Astrocyte (in vitro differentiated cells and primary cell): ENCODE results near the gene CYP4F8. TPM values are rescaled to one million over a fixed set of nuclear protein-coding genes. Genes with fewer than 3 reads are reported as not detected.

ENCODE experiments used
- DNase-seq: peaks from one replicate; pipeline ENCODE4 v3.0.0-alpha.2; 2010; ENCODE audit warnings: low read depth
- FAIRE-seq: peaks from 2 replicates; lab custom pipeline; 2011; peaks lifted over from hg19 to GRCh38; lab: Jason Lieb, UNC
- H2AFZ ChIP-seq: 2 replicates; pipeline ENCODE4 v1.6.0; 2012; ENCODE audit warnings: low read depth, low read length, inconsistent platforms
- H3K27ac ChIP-seq: 2 replicates; pipeline ENCODE4 v1.5.1; 2011; ENCODE audit warnings: low read depth, low read length, inconsistent platforms
- H3K27me3 ChIP-seq: 2 replicates; pipeline ENCODE4 v1.6.0; 2011; ENCODE audit warnings: low read length, inconsistent platforms; ENCODE audit not compliant: insufficient read depth
- H3K36me3 ChIP-seq: 2 replicates; pipeline ENCODE4 v1.5.1; 2011; ENCODE audit warnings: low read length, inconsistent platforms; ENCODE audit not compliant: insufficient read depth
- H3K4me1 ChIP-seq: 2 replicates; pipeline ENCODE4 v1.5.1; 2011; ENCODE audit warnings: low read length, inconsistent platforms; ENCODE audit not compliant: insufficient read depth
- H3K4me2 ChIP-seq: 2 replicates; pipeline ENCODE4 v1.6.0; 2012; ENCODE audit warnings: low read length, inconsistent platforms
- H3K4me3 ChIP-seq: 2 replicates; pipeline ENCODE4 v1.5.1; 2011; ENCODE audit warnings: low read depth, mild to moderate bottlenecking, low read length, inconsistent platforms; ENCODE audit not compliant: insufficient read depth
- H3K79me2 ChIP-seq: 2 replicates; pipeline ENCODE4 v1.6.0; 2012; ENCODE audit warnings: mild to moderate bottlenecking, low read length, inconsistent platforms; ENCODE audit not compliant: insufficient read depth
- H3K9ac ChIP-seq: 2 replicates; pipeline ENCODE4 v1.6.0; 2012; ENCODE audit warnings: mild to moderate bottlenecking, low read length, inconsistent platforms
- H3K9me3 ChIP-seq: 2 replicates; pipeline ENCODE4 v1.5.1; 2012; ENCODE audit warnings: low read depth, mild to moderate bottlenecking, low read length, inconsistent platforms; ENCODE audit not compliant: insufficient read depth
- H4K20me1 ChIP-seq: 2 replicates; pipeline ENCODE4 v1.6.0; 2012; ENCODE audit warnings: low read length, inconsistent platforms; ENCODE audit not compliant: insufficient read depth
- H3K27ac Mint-ChIP-seq: one replicate; pipeline ENCODE4 v1.8.0; 2021; ENCODE audit warnings: mild to moderate bottlenecking, mixed read lengths; ENCODE audit not compliant: unreplicated experiment
- H3K27me3 Mint-ChIP-seq: one replicate; pipeline ENCODE4 v1.8.0; 2021; ENCODE audit warnings: low read depth, mixed read lengths; ENCODE audit not compliant: unreplicated experiment
- H3K36me3 Mint-ChIP-seq: one replicate; pipeline ENCODE4 v1.8.0; 2021; ENCODE audit warnings: low read depth, mixed read lengths; ENCODE audit not compliant: unreplicated experiment
- H3K4me1 Mint-ChIP-seq: one replicate; pipeline ENCODE4 v1.8.0; 2021; ENCODE audit warnings: low read depth, mixed read lengths; ENCODE audit not compliant: unreplicated experiment
- H3K4me3 Mint-ChIP-seq: one replicate; pipeline ENCODE4 v1.8.0; 2021; ENCODE audit warnings: mild to moderate bottlenecking, moderate library complexity, mixed read lengths; ENCODE audit not compliant: unreplicated experiment
- H3K9me3 Mint-ChIP-seq: one replicate; pipeline ENCODE4 v1.8.0; 2021; ENCODE audit warnings: mild to moderate bottlenecking, mixed read lengths; ENCODE audit not compliant: unreplicated experiment
- CTCF ChIP-seq: IDR thresholded peaks from 2 replicates; pipeline ENCODE4 v1.5.1; 2011; ENCODE audit warnings: low read depth, mild to moderate bottlenecking, inconsistent platforms, low read length, moderate library complexity; ENCODE audit not compliant: insufficient read depth
- EZH2 ChIP-seq: IDR thresholded peaks from 2 replicates; pipeline ENCODE4 v1.6.1; 2012; ENCODE audit warnings: mild to moderate bottlenecking, low read length, inconsistent platforms; ENCODE audit not compliant: insufficient read depth
- total RNA-seq: library from RNA; stranded (reverse); gene quantifications from 2 replicates; pipeline ENCODE4 v1.2.1, GENCODE V29; 2021

The CYP4F8 gene
- total RNA-seq, 1 donor from 2014 or later, result not detected

- Histone ChIP-seq H2AFZ (no peak within 1 kb of the TSS), H3K4me3 (no peak within 1 kb of the TSS), H3K79me2 (no peaks in the 10 kb centered on the region), H3K4me1 (no peaks in the 10 kb centered on the region), H3K9ac (no peak within 1 kb of the TSS), H3K27ac (no peak within 1 kb of the TSS), H4K20me1 (no peaks in the 10 kb centered on the region), H3K4me2 (no peak within 1 kb of the TSS), H3K27me3 (no peaks in the 10 kb centered on the region), H3K9me3 (peaks cover 9% of the 10 kb centered on the region), H3K36me3 (no peaks in the 10 kb centered on the region)
- Mint-ChIP-seq H3K4me3 (no peak within 1 kb of the TSS), H3K27ac (no peak within 1 kb of the TSS), H3K27me3 (no peaks in the 10 kb centered on the region), H3K36me3 (no peaks in the 10 kb centered on the region), H3K9me3 (peaks cover 19% of the 10 kb centered on the region), H3K4me1 (no peaks in the 10 kb centered on the region)
- FAIRE-seq (no peak), DNase-seq (no peak)
- TF ChIP-seq EZH2 (no peak), CTCF (no peak)
Observed at GRCh38 chr19:15640294-15640903, 25.4 kb downstream of the CYP4F8 start, which contains the start of gene CYP4F3. Gene CYP4F3, plus strand, starts transcription at chr19:15640897. Its CDS starts 519 bp downstream, at chr19:15641416.

DNA sequence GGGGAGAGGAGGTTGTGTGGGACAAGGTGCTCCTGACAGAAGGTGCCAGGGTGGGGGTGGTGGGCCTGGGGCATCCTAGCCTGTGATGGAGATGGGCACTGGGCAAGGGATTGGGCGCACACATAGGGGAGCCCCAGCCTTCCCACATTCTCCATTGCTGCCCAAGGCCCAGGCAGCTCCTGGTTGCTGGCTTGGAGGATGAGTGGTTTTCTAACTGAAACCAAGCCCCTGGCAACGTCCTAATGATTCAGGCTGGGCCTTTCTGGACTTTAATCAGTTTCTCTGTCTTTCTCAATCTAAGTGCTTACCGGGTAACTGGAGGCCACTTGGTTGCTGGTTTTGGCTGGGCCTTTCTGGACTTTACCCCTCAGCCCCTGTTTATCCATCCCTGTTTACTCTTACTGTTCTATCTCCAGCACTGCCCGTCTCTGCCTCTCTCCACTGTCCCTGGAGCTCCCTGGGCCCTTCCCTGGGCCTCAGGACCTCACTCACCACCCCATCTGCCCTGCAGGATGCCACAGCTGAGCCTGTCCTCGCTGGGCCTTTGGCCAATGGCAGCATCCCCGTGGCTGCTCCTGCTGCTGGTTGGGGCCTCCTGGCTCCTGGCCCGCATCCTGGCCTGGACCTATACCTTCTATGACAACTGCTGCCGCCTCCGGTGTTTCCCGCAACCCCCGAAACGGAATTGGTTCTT, 26.0 kb downstream of the CYP4F8 start:
- TF ChIP-seq CTCF, result no peak
- no peak for TF ChIP-seq EZH2
- Histone ChIP-seq H3K79me2 (no peaks in the 10 kb centered on the region), H3K27me3 (no peaks in the 10 kb centered on the region), H3K4me2 (no peak overlapping the region), H2AFZ (no peak overlapping the region), H3K4me3 (no peak overlapping the region), H4K20me1 (no peaks in the 10 kb centered on the region), H3K4me1 (no peaks in the 10 kb centered on the region), H3K9me3 (peaks cover 9% of the 10 kb centered on the region), H3K9ac (no peak overlapping the region), H3K27ac (no peak overlapping the region), H3K36me3 (no peaks in the 10 kb centered on the region)
- H3K4me1 Mint-ChIP-seq, result no peaks in the 10 kb centered on the region
- FAIRE-seq (no peak), DNase-seq (no peak)
- no peaks in the 10 kb centered on the region for H3K27me3 Mint-ChIP-seq
- peaks cover 19% of the 10 kb centered on the region for H3K9me3 Mint-ChIP-seq
- H3K4me3 Mint-ChIP-seq, result no peak overlapping the region
- H3K27ac Mint-ChIP-seq, result no peak overlapping the region
- H3K36me3 Mint-ChIP-seq, result no peaks in the 10 kb centered on the region
